Skeletal muscle tissue (tissue), 4 donors: Measurements from ENCODE around the gene NAT9. TPM values are rescaled to one million over a fixed set of nuclear protein-coding genes. Genes with fewer than 3 reads are reported as not detected.

Source experiments
- H3K27ac ChIP-seq: one replicate; pipeline ENCODE4 v1.7.0; 2013; ENCODE audit warnings: mild to moderate bottlenecking, low read depth, low read length, inconsistent platforms
- H3K27me3 ChIP-seq, 3 donors: one replicate each; pipeline ENCODE4 v1.7.0; 2013; ENCODE audit warnings: low read length in 3 of 3; ENCODE audit not compliant: control insufficient read depth in 3 of 3, insufficient read depth in 3 of 3
- H3K36me3 ChIP-seq, 3 donors: one replicate each; pipeline ENCODE4 v1.7.0; 2013; ENCODE audit warnings: low read length in 3 of 3; ENCODE audit not compliant: control insufficient read depth in 3 of 3, insufficient read depth in 3 of 3
- H3K4me1 ChIP-seq, 3 donors: one replicate each; pipeline ENCODE4 v1.7.0; 2013; ENCODE audit warnings: low read length in 3 of 3, mild to moderate bottlenecking in 3 of 3; ENCODE audit not compliant: control insufficient read depth in 3 of 3, insufficient read depth in 3 of 3
- H3K4me3 ChIP-seq, 3 donors: one replicate each; pipeline ENCODE4 v1.7.0; 2013; ENCODE audit warnings: low read length in 3 of 3
- H3K9ac ChIP-seq, 3 donors: one replicate each; pipeline ENCODE4 v1.7.0; 2013; ENCODE audit warnings: low read length in 3 of 3, mild to moderate bottlenecking in 3 of 3, moderate library complexity in 2 of 3, low read depth in 1 of 3
- H3K9me3 ChIP-seq, 3 donors: one replicate each; pipeline ENCODE4 v1.7.0; 2013; ENCODE audit warnings: low read length in 3 of 3; ENCODE audit not compliant: control insufficient read depth in 3 of 3
- total RNA-seq: library from RNA; depleted of rRNA; stranded (reverse); fragments of >200 nt; gene quantifications from one replicate; pipeline ENCODE4 v1.2.3, GENCODE V29; 2014
- donor health status: Osteomylitis.

NAT9 gene, protein sequence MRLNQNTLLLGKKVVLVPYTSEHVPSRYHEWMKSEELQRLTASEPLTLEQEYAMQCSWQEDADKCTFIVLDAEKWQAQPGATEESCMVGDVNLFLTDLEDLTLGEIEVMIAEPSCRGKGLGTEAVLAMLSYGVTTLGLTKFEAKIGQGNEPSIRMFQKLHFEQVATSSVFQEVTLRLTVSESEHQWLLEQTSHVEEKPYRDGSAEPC
- 17.7 TPM for total RNA-seq

DNA sequence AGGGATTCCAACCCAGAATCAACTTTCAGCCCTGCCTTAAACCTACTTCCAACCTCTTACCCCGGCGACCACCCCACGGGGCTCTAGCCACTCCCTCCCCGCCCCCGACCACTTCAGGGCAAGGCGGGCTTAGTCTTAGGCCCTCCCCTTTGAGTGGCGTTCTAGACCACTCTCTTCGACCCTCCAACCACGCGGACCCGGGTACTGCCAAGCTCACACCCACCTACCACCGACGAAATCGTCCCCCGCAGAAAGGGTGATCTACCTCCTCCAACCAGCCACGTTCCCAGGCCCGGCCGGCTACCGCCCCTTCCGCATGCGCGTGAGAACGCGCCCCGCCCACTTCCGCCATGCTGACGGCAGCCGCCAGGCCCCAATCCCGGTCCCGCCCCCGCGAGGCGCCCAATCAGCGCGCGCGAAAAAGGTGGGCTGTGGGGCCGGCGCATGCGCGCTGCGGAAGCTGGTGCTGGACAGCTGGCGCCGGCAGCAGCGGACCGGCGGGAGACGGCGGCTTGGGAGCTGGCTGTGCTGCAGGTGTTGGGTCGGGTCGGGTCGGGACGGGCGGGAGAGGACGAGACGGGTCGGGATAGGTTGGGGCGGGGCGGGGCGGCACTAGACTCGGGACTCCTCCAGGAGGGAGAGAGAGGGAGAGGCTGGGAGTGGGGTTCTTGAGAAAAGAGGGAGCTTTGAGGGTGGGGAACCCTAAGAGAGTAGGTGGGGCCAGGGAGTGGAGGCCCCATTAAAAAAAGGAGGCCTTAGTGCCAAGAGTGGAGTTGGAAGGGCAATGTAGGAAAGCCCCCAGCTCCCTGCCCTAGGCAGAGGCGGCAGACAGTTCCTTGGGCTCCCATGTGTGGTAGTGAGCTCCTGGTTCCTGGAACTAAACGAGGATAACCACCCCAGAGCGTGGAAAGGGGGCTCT is at the start of gene NAT9:
TSS of gene NAT9 (minus strand) at position 302 of the 919 bp plus-strand sequence. CDS start 647 bp downstream, outside the sequence.
- no peaks in the 10 kb centered on the region for H3K27me3 ChIP-seq
- peak within 1 kb of the TSS; percentile 62 for H3K27ac ChIP-seq
- H3K4me1 ChIP-seq, result peaks cover 14 to 30% (median 15%) of the 10 kb centered on the region in 3 donors
- peaks cover 34 to 39% (median 36%) of the 10 kb centered on the region in 3 donors for H3K36me3 ChIP-seq
- H3K4me3 ChIP-seq, result peak within 1 kb of the TSS; percentile 87 to 96 (median 92)
- peak within 1 kb of the TSS; percentile 85 to 93 (median 91) for H3K9ac ChIP-seq
- H3K9me3 ChIP-seq, result no peaks in the 10 kb centered on the region

DNA sequence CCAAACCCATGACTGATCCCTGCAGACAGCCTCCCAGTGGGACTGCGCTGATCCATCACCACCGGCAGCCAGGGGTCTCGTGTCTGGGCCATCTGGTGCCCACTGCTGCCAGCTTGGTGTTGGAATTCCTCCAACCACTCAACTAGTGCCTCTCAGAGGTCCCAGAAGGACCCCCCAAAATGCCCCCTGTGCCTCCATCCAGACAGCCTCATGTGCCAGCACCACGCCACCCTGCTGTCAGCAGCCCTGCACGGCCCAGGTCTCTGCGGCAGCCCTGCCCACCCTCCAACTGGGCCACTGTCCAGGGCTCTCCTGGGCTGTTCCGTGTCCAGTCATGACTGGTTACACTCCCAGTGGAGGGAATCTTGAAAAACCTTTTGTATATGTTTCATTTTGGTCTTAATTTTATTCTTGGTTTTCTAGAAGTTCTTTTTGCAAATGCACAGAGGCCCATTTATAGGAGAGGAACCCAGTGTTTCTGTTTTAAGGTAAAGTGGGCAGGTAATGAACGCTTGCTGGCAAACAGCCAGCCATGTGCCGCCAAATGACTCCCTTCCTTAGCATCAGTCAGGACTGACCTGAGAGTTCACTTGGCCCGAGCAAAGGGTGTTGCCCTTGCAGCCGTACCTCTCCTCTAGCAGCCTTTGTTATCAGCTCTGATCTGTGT is 48.9 kb upstream of the NAT9 start:
- Histone ChIP-seq H3K27me3 (no peaks in the 10 kb centered on the region), H3K4me3 (no peak overlapping the region), H3K9me3 (no peaks in the 10 kb centered on the region), H3K27ac (no peak overlapping the region), H3K36me3 (peaks cover 0 to 13% (median 5%) of the 10 kb centered on the region in 3 donors), H3K4me1 (peaks cover 0 to 6% (median 5%) of the 10 kb centered on the region in 3 donors), H3K9ac (no peak overlapping the region)

DNA sequence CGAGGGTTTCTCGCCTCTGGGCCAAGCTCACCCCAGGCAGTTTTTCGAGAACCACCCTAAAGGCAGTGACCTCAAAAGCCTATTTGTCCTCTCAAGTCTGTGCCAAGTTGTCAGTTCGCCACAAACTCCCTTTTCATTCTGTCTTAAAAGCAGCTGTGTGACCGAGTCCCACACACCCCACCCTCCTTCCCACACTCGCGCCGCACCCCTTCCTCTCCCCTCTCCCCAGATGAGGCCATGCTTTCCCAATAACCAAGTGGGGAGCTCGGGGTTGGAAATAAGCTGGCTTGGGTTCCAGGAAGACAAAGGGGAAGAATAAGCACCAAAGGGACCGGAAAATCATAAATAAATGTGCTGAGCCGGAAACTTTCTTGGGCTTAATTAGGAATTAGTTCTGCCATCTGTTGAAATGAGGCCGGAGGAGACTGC is 46.8 kb upstream of the NAT9 start:
- Histone ChIP-seq H3K27me3 (no peaks in the 10 kb centered on the region), H3K4me1 (peaks cover 0 to 6% (median 5%) of the 10 kb centered on the region in 3 donors), H3K9ac (no peak overlapping the region), H3K4me3 (no peak overlapping the region), H3K27ac (no peak overlapping the region), H3K36me3 (peaks cover 0 to 18% (median 4%) of the 10 kb centered on the region in 3 donors), H3K9me3 (no peaks in the 10 kb centered on the region)

DNA sequence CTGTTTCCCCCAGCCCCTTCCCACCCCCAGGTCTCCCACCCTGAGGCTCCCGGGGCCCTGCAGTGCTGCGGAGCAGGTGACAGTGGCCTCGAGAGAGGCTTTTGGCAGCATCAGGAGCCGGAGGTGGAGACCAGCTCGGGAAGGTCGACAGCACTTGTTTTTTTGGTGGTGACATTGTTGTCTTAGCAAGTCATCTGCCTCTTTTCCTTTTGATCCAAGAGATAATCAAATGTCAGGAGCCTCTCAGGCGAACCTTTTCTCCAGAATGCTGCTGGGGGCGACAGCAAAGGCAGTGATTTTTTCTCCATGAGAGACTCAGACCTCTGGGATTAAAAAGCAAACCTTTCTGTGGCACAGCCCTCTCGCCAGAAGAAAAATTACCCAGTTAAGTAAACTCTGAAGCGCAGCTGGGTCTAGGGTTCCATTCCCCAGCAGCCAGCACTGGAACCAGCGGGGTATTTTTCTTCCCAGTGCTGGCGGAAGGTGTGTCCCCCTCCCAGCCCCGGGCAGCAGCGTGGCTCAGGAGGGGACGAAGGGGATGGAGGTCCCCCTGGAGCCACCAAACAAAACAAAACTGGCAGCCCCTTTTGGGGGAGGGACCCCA is 46.3 kb upstream of the NAT9 start:
- Histone ChIP-seq H3K27ac (no peak overlapping the region), H3K4me1 (peaks cover 0 to 6% (median 5%) of the 10 kb centered on the region in 3 donors), H3K36me3 (peaks cover 0 to 18% (median 7%) of the 10 kb centered on the region in 3 donors)

DNA sequence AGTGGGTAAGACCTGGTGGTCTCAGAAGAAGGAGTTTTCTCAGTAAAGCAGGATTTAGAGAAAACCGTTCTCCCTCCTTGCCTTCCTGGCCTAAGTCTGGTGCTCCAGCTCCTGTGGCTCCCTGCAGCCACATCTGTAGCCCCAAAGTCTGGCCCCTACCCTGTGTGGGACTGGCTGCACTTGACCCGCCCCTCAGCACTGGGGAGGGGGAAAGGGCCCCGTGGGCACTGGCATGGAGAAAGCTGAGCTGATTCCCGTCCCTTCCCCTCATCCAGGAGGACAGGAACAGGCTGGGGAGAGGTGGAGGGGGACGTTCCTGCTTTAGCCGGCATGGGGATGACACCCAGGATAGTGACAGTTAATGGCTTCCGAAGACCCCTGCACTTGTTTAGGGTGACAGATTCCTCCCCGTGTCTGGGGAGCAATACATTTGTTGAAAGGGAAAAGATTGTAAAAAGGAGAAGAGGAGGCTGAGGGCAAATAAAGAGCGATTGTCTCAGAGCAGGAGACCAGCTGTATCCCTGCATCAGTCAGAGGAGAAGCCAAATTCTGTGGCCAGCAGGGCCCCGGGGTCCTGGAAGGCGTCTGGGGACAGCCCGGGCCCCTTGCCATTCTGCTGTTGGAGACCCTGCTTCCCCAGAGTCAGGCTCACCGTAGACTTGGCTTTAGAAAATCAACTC is 45.6 kb upstream of the NAT9 start:
- Histone ChIP-seq H3K36me3 (peaks cover 0 to 24% (median 10%) of the 10 kb centered on the region in 3 donors), H3K27ac (no peak overlapping the region)

More for the DNA sequence above, 46.3 kb upstream of the NAT9 start:
- Histone ChIP-seq H3K27me3 (no peaks in the 10 kb centered on the region), H3K9ac (no peak overlapping the region), H3K9me3 (no peaks in the 10 kb centered on the region), H3K4me3 (no peak overlapping the region)

DNA sequence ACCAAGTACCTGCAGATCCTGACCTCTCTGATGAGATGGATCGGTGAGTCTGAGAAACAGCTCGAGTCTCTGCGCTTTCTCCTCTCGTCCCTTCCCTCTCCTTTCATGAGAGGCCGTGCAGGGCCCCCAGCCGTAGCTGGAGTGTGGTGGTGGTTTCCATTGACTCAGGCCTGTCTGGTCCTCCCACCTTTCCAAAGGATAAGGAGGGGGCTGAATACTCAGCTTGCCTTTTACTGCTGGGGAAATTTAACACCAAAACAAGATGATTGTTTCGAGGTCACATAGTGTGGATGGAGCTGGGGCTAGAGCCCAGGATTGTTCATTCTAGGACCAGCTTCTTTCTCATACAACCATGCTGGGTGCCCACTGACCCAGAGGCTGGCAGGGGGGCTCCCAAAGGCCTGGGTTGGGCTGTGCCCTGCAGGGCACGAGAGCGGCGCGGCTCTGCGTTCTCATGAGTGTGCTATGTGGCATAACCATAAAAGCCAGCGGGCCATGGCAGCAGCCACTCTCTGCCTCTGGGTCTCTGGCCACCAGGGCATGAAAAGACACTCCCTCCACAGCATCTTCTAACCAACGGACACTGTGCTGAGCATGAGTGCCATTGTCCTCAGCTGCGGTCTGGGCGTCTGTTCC is 43.8 kb upstream of the NAT9 start:
- no peaks in the 10 kb centered on the region for H3K27me3 ChIP-seq
- H3K36me3 ChIP-seq, result peaks cover 2 to 19% (median 13%) of the 10 kb centered on the region in 3 donors

More for the DNA sequence above, 45.6 kb upstream of the NAT9 start:
- no peak overlapping the region for H3K4me3 ChIP-seq
- H3K9ac ChIP-seq, result peak overlapping the region in 1 of 3 donors; percentile 8
- H3K27me3 ChIP-seq, result no peaks in the 10 kb centered on the region
- peaks cover 0 to 6% (median 5%) of the 10 kb centered on the region in 3 donors for H3K4me1 ChIP-seq
- H3K9me3 ChIP-seq, result no peaks in the 10 kb centered on the region

DNA sequence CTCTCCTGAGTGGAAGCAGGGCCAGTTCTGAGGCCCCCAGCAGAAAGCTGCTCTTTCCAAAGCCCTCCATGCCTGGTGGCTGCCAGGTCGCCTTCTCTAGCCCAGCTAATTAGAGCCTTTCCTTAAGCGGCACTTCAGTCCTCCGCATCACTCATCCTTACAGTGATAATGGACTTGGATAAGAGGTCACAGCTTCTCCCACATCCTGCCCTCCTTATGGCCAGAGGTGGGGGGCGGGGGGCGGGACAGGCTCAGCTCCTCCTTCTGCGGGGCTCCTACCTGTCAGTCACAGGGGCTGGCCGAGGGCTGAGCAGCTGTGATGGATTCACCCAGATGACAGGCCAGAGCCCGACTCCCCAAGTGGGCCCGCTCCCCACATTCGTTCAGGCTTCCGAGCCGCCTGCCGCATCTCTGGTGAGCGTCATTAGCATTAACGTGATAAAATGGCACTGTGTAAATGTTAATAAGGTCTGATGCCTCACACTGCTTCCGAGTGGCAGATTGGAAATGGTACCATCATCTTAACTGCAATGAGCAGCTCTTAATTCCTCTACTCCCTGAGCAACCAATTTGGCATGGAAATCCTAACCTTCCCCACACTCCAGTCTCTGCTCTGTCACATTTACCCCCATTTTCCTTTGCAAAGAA is 42.3 kb upstream of the NAT9 start:
- no peak overlapping the region for H3K27ac ChIP-seq
- H3K9me3 ChIP-seq, result no peaks in the 10 kb centered on the region
- H3K4me3 ChIP-seq, result no peak overlapping the region
- H3K36me3 ChIP-seq, result peaks cover 6 to 18% (median 13%) of the 10 kb centered on the region in 3 donors
- peaks cover 3 to 6% (median 5%) of the 10 kb centered on the region in 3 donors for H3K4me1 ChIP-seq
- H3K27me3 ChIP-seq, result no peaks in the 10 kb centered on the region
- H3K9ac ChIP-seq, result no peak overlapping the region

More for the DNA sequence above, 43.8 kb upstream of the NAT9 start:
- H3K9me3 ChIP-seq, result no peaks in the 10 kb centered on the region
- no peak overlapping the region for H3K27ac ChIP-seq
- H3K9ac ChIP-seq, result no peak overlapping the region
- peaks cover 0 to 6% (median 5%) of the 10 kb centered on the region in 3 donors for H3K4me1 ChIP-seq
- H3K4me3 ChIP-seq, result no peak overlapping the region

DNA sequence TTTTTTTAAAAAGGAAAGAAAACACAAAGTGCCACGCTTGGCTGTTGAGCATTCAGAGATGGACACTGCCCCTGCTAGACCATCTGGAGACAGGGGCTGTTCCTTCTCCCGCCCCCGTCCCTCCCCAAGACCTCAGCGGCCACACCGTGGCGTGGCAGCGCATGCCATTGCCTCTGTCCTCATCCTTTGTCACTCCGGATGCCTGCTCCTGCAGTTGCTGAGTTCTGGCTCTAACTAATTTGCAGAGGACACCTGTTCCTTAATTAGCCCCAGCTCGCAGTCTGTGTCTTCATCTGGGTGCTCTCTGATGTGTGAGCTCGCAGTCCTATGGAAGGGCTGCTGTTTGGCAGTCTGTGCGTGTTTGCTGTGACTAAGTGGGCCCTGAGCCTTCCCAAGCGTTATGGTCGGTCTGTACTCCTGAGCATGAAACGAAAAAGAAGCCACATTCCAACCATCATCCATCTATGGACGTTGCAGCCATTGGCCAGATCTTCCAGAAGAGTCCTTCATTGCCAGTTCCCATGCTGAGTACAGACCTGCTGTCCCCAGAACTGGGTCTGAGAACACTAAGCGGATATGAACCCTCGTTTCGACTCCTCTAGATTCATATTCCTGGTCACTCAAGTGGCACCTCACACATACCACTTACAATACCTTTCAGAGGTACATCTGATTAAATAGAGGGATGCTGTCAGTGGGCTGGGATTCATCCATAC is 40.9 kb upstream of the NAT9 start:
- Histone ChIP-seq H3K27me3 (no peaks in the 10 kb centered on the region), H3K9ac (no peak overlapping the region), H3K4me1 (peaks cover 2 to 6% (median 3%) of the 10 kb centered on the region in 3 donors), H3K4me3 (no peak overlapping the region), H3K27ac (no peak overlapping the region), H3K36me3 (peaks cover 6 to 16% (median 13%) of the 10 kb centered on the region in 3 donors), H3K9me3 (no peaks in the 10 kb centered on the region)
